ENCODE results near the gene SPATA12.

SPATA12 gene

DNA sequence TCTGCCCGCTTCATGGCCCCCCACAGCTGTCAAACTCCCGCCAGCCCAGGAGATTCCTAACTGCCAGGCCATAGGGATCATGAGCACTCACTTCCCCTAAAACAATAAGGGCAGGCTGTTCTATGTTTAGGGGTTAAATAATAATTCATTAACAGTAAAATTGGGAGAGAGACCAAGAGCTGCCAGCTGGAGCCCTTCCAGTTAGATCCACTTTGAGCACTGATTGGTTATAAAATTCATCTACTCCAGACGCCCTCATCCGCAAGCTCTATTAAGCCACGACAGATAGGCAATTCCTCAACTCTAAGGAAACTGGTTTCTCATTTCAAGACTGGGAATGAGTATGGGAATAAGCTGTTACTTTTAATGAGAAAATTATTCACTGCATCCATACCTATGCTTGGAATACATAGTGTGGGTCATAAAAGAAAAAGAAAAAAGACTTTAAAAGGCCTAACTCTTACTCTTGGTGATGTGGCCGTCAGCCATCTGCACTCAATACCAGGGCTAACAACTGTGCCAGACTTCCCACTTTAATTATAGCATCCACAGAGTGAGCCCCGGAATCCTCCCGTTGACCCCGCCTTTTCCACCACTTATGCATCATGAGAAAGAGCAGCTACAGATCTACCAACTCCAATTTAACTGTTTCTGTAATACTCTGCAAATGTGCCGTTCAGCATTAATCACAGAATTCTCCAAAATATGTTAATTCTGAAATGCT is 60.1 kb downstream of the SPATA12 start:
- no peak for DNase-seq
